ENCODE results near the gene WFIKKN1.

WFIKKN1 gene

GRCh38 chr16:630815-631405, at the start of gene WFIKKN1:
TSS of gene WFIKKN1 (plus strand) at chr16:630985. CDS start at chr16:631254, 269 bp downstream.
- no peak for DNase-seq (ENCODE audit: low read depth in 2 of 2)

GRCh38 chr16:582218-582613, 48.6 kb upstream of the WFIKKN1 start:
- DNase-seq (ENCODE audit: low read depth in 2 of 2): no peak

GRCh38 chr16:582614-583331, 48.0 kb upstream of the WFIKKN1 start:
- DNase-seq (ENCODE audit: low read depth in 2 of 2): no peak

- DNase-seq (ENCODE audit: low read depth in 2 of 2): no peak
These were observed 47.3 kb upstream of the WFIKKN1 start for GRCh38 chr16:583470-583814.

GRCh38 chr16:583815-584591, 46.8 kb upstream of the WFIKKN1 start:
- no peak for DNase-seq (ENCODE audit: low read depth in 2 of 2)

- DNase-seq (ENCODE audit: low read depth in 2 of 2): no peak
These were observed 45.4 kb upstream of the WFIKKN1 start for GRCh38 chr16:585351-585750.

- DNase-seq (ENCODE audit: low read depth in 2 of 2): no peak
These were observed 44.6 kb upstream of the WFIKKN1 start for GRCh38 chr16:586047-586644.

GRCh38 chr16:586645-587590, 43.9 kb upstream of the WFIKKN1 start:
- DNase-seq (ENCODE audit: low read depth in 2 of 2): no peak

- peak in 1 of 2 donors; percentile 45 for DNase-seq (ENCODE audit: low read depth in 2 of 2)
These were observed 42.2 kb upstream of the WFIKKN1 start for GRCh38 chr16:588639-588888.

- DNase-seq (ENCODE audit: low read depth in 2 of 2): peak; percentile 97 to 98
These were observed 41.7 kb upstream of the WFIKKN1 start for GRCh38 chr16:588889-589657.

GRCh38 chr16:589658-590187, 41.1 kb upstream of the WFIKKN1 start, which contains the start of gene RAB40C:
TSS of gene RAB40C (plus strand) at chr16:590066. CDS start at chr16:590292, 226 bp downstream.
- DNase-seq (ENCODE audit: low read depth in 2 of 2): peak; percentile 98 to 99

- DNase-seq (ENCODE audit: low read depth in 2 of 2): no peak
These were observed 40.5 kb upstream of the WFIKKN1 start for GRCh38 chr16:590188-590814.

GRCh38 chr16:590815-591200, 40.0 kb upstream of the WFIKKN1 start:
- DNase-seq (ENCODE audit: low read depth in 2 of 2): no peak

- no peak for DNase-seq (ENCODE audit: low read depth in 2 of 2)
These were observed 39.6 kb upstream of the WFIKKN1 start for GRCh38 chr16:591231-591630.

- no peak for DNase-seq (ENCODE audit: low read depth in 2 of 2)
These were observed 38.8 kb upstream of the WFIKKN1 start for GRCh38 chr16:591892-592517.

- DNase-seq (ENCODE audit: low read depth in 2 of 2): no peak
These were observed 38.1 kb upstream of the WFIKKN1 start for GRCh38 chr16:592518-593306.

- no peak for DNase-seq (ENCODE audit: low read depth in 2 of 2)
These were observed 37.4 kb upstream of the WFIKKN1 start for GRCh38 chr16:593406-593805.

GRCh38 chr16:593807-594206, 37.0 kb upstream of the WFIKKN1 start:
- no peak for DNase-seq (ENCODE audit: low read depth in 2 of 2)

- no peak for DNase-seq (ENCODE audit: low read depth in 2 of 2)
These were observed 35.7 kb upstream of the WFIKKN1 start for GRCh38 chr16:595094-595528.

Measured in stimulated activated CD4-positive, alpha-beta T cell treated with anti-CD3 and anti-CD28 coated beads, Interleukin-1b, Interleukin-23, amount 100 ng/mL, for 4 hours (primary cell).